ENCODE data around the gene MEG3.
A peak's percentile ranks its signal among the peaks of the same experiment; 100 is the strongest.
"Not testable (repeated sequence)": the region's sequence is repeated elsewhere in the genome, so short reads cannot be mapped to it uniquely, and the experiment has no call there.

Gene MEG3

GRCh38 chr14:100816950-100817901 is 8.7 kb upstream of the MEG3 start:
- no peak for DNase-seq

GRCh38 chr14:100818221-100818699 is 7.7 kb upstream of the MEG3 start:
- no peak for DNase-seq

- not testable (repeated sequence) for DNase-seq
Observed at GRCh38 chr14:100818923-100819322, 7.0 kb upstream of the MEG3 start.

- DNase-seq: no peak
Observed at GRCh38 chr14:100819453-100819828, 6.5 kb upstream of the MEG3 start.

- no peak for DNase-seq
Observed at GRCh38 chr14:100819829-100820475, 6.0 kb upstream of the MEG3 start.

GRCh38 chr14:100820957-100821356 is 5.0 kb upstream of the MEG3 start:
- DNase-seq: no peak

- no peak for DNase-seq
Observed at GRCh38 chr14:100822013-100822412, 3.9 kb upstream of the MEG3 start.

- no peak for DNase-seq
Observed at GRCh38 chr14:100822532-100823296, 3.2 kb upstream of the MEG3 start.

GRCh38 chr14:100823413-100824080 is 2.4 kb upstream of the MEG3 start:
- DNase-seq: no peak

- peak; percentile 14 for DNase-seq
Observed at GRCh38 chr14:100824091-100824551, 1.8 kb upstream of the MEG3 start.

GRCh38 chr14:100824901-100825712 is 811 bp upstream of the MEG3 start:
- DNase-seq: no peak

GRCh38 chr14:100826391-100827100 is 628 bp downstream of the MEG3 start:
- no peak for DNase-seq

- DNase-seq: no peak
Observed at GRCh38 chr14:100827101-100828021, 1.4 kb downstream of the MEG3 start.

GRCh38 chr14:100828031-100828769 is 2.3 kb downstream of the MEG3 start:
- DNase-seq: peak; percentile 2

- DNase-seq: no peak
Observed at GRCh38 chr14:100830681-100831080, 4.8 kb downstream of the MEG3 start.

GRCh38 chr14:100832311-100832960 is 6.5 kb downstream of the MEG3 start:
- no peak for DNase-seq

GRCh38 chr14:100834082-100834793 is 8.3 kb downstream of the MEG3 start:
- DNase-seq: no peak
